ENCODE results near the gene CNTN3. TPM values are rescaled to one million over a fixed set of nuclear protein-coding genes. Genes with fewer than 3 reads are reported as not detected.

The CNTN3 gene
- total and polyA plus RNA-seq, 7 donors = 0.03 to 0.32 (median 0.06) TPM; not detected in 1

GRCh38 chr3:74606996-74607395 is 7.5 kb downstream of the CNTN3 start:
- no peak overlapping the region for H3K27ac ChIP-seq
- no peaks in the 10 kb centered on the region for H3K4me1 ChIP-seq
- 91 to 95% (median 94%) methylated on average over 7 of the region's 7 CpGs for WGBS, 3 donors
- intact Hi-C loops (cut with DNase I) = no loop called here
- H3K9me3 ChIP-seq = no peaks in the 10 kb centered on the region
- DNase-seq = no peak
- H3K4me3 ChIP-seq = no peak overlapping the region
- no peak for ATAC-seq
- no peak for TF ChIP-seq CTCF (IDR thresholded peaks at IDR 0.05)
- H3K36me3 ChIP-seq (ENCODE audit: insufficient read depth in 1 of 2, low read depth in 1 of 2) = no peaks in the 10 kb centered on the region
- H3K27me3 ChIP-seq (ENCODE audit: insufficient read depth in 3 of 3, low read length in 2 of 3) = peaks cover 0 to 2% (median 0%) of the 10 kb centered on the region in 3 donors

GRCh38 chr3:74605437-74605836 is 9.0 kb downstream of the CNTN3 start:
- WGBS, 3 donors = 68 to 74% (median 74%) methylated on average over 3 of the region's 3 CpGs
- ATAC-seq = no peak

GRCh38 chr3:74603292-74603691 is 11.2 kb downstream of the CNTN3 start:
- Histone ChIP-seq H3K4me3 (no peak overlapping the region), H3K27me3 (ENCODE audit: insufficient read depth in 3 of 3, low read length in 2 of 3) (no peaks in the 10 kb centered on the region), H3K36me3 (ENCODE audit: insufficient read depth in 1 of 2, low read depth in 1 of 2) (no peaks in the 10 kb centered on the region), H3K4me1 (no peaks in the 10 kb centered on the region), H3K9me3 (no peaks in the 10 kb centered on the region), H3K27ac (no peak overlapping the region)
- ATAC-seq (no peak), DNase-seq (no peak)
- TF ChIP-seq CTCF (IDR thresholded peaks at IDR 0.05) = no peak
- intact Hi-C loops (cut with DNase I) = no loop called here
- 84 to 91% (median 89%) methylated on average over 2 of the region's 2 CpGs for WGBS, 3 donors

More at GRCh38 chr3:74605437-74605836, 9.0 kb downstream of the CNTN3 start:
- no peaks in the 10 kb centered on the region for H3K36me3 ChIP-seq (ENCODE audit: insufficient read depth in 1 of 2, low read depth in 1 of 2)
- no peaks in the 10 kb centered on the region for H3K4me1 ChIP-seq
- no peak for TF ChIP-seq CTCF (IDR thresholded peaks at IDR 0.05)
- no peaks in the 10 kb centered on the region for H3K9me3 ChIP-seq
- peaks cover 0 to 2% (median 0%) of the 10 kb centered on the region in 3 donors for H3K27me3 ChIP-seq (ENCODE audit: insufficient read depth in 3 of 3, low read length in 2 of 3)
- H3K4me3 ChIP-seq = no peak overlapping the region
- H3K27ac ChIP-seq = no peak overlapping the region
- intact Hi-C loops (cut with DNase I) = no loop called here
- DNase-seq = no peak

GRCh38 chr3:74602471-74602870 is 12.0 kb downstream of the CNTN3 start:
- intact Hi-C loops (cut with DNase I) = no loop called here
- no peaks in the 10 kb centered on the region for H3K4me1 ChIP-seq
- no peaks in the 10 kb centered on the region for H3K36me3 ChIP-seq (ENCODE audit: insufficient read depth in 1 of 2, low read depth in 1 of 2)
- ATAC-seq (no peak), DNase-seq (no peak)
- no peak for TF ChIP-seq CTCF (IDR thresholded peaks at IDR 0.05)
- WGBS, 3 donors = 80 to 92% (median 86%) methylated on average over 2 of the region's 2 CpGs
- H3K4me3 ChIP-seq = no peak overlapping the region
- no peaks in the 10 kb centered on the region for H3K9me3 ChIP-seq
- no peak overlapping the region for H3K27ac ChIP-seq
- no peaks in the 10 kb centered on the region for H3K27me3 ChIP-seq (ENCODE audit: insufficient read depth in 3 of 3, low read length in 2 of 3)

- intact Hi-C loops (cut with DNase I) = no loop called here
- H3K27ac ChIP-seq = no peak overlapping the region
- TF ChIP-seq CTCF (IDR thresholded peaks at IDR 0.05) = no peak
- WGBS, 3 donors = 77 to 81% (median 80%) methylated on average over 2 of the region's 2 CpGs
- ATAC-seq = no peak
- H3K36me3 ChIP-seq (ENCODE audit: insufficient read depth in 1 of 2, low read depth in 1 of 2) = no peaks in the 10 kb centered on the region
- no peaks in the 10 kb centered on the region for H3K9me3 ChIP-seq
- DNase-seq = no peak
- H3K4me1 ChIP-seq = no peaks in the 10 kb centered on the region
- no peaks in the 10 kb centered on the region for H3K27me3 ChIP-seq (ENCODE audit: insufficient read depth in 3 of 3, low read length in 2 of 3)
- no peak overlapping the region for H3K4me3 ChIP-seq
These were observed 12.7 kb downstream of the CNTN3 start for GRCh38 chr3:74601793-74602192.
